GM08714 (cell line): ENCODE measurements around the gene OR4D9.
A peak's percentile ranks its signal among the peaks of the same experiment; 100 is the strongest.
"Not testable (repeated sequence)": the region's sequence is repeated elsewhere in the genome, so short reads cannot be mapped to it uniquely, and the experiment has no call there.

ENCODE experiments used
- H3K4me3 ChIP-seq: fragments of 200-500 bp; sonication (Bioruptor generic); 2 replicates; pipeline ENCODE4 v1.5.1; 2014; ENCODE audit warnings: mild to moderate bottlenecking, low read length, inconsistent platforms
- ZNF274 ChIP-seq: IDR thresholded peaks from 2 replicates; pipeline ENCODE4 v1.6.1; 2012; ENCODE audit warnings: mild to moderate bottlenecking, low read depth, low read length

The OR4D9 gene

GRCh38 chr11:59542142-59542810 is 30.9 kb downstream of the OR4D9 start:
- TF ChIP-seq ZNF274: no peak
- no peak overlapping the region for H3K4me3 ChIP-seq

- H3K4me3 ChIP-seq: not testable (repeated sequence)
Observed at GRCh38 chr11:59543713-59544112, 32.4 kb downstream of the OR4D9 start.

DNA sequence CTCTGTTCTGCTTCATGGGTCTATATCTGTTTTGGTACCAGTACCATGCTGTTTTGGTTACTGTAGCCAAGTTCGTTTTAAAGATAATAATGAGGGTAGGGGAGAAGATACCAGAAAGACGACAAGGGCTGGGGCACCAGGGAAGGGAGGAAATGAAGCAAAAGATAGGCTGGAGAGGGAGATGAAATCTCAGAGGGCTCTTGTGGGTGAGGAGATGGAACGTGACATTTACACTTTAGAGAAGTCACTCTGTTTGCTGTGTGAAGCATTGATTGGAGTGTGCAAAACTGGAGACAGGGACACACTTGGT is 33.5 kb downstream of the OR4D9 start:
- no peak for TF ChIP-seq ZNF274
- H3K4me3 ChIP-seq: no peak overlapping the region

DNA sequence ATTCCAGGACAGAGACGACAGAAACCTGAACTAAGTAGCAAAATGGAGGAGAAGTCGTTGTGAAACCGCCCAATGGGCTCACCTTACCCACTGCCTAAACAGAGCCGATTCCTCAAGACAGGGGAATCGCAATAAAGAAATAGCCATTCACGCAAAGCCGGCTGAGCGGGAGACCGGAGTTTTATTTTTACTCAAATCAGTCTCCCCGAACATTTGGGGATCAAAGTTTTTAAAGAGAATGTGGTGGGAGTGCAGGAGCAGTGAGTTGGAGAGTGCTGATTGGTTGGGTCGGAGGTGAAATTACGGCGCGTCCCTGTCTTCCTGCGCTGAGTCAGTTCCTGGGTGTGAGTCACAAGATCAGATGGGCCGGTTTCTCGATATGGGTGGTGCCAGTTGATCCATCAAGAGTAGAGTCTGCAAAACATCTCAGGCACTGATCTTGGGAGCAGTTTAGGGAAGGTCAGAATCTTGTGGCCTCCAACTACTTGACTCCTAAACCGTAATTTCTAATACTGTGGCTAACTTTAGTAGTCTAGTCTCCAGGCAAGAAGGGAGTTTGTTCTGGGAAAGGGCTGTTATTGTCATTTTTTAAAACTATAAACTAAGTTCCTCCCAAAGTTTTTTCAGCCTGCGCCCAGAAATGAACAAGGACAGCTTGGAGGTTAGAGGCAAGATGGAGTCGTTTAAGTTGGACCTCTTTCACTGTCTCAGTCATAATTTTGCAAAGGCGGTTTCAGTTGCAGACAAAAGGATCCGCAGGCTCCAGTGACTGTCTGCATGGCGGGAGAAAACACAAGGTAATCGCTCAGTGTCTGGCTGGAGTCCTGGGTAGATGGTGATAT is 34.1 kb downstream of the OR4D9 start:
- no peak for TF ChIP-seq ZNF274
- H3K4me3 ChIP-seq: no peak overlapping the region

GRCh38 chr11:59547605-59548308 is 36.4 kb downstream of the OR4D9 start:
- H3K4me3 ChIP-seq: not testable (repeated sequence)

DNA sequence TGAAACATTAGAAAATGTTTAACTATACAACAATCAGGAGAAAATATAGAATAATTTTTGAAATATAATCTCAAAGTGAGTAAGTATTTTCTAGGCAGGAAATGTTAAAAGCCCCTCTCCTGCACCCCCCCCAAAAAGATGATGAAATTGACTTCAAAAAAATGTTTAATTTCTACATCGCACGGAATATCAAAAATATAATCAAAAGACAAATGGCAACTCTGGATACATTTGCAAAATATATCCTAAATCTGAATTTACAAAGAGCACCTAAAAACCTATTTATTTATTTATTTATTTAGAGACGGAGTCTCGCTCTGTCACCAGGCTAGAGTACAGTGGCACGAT is 36.9 kb downstream of the OR4D9 start:
- no peak for TF ChIP-seq ZNF274
- H3K4me3 ChIP-seq: no peak overlapping the region

DNA sequence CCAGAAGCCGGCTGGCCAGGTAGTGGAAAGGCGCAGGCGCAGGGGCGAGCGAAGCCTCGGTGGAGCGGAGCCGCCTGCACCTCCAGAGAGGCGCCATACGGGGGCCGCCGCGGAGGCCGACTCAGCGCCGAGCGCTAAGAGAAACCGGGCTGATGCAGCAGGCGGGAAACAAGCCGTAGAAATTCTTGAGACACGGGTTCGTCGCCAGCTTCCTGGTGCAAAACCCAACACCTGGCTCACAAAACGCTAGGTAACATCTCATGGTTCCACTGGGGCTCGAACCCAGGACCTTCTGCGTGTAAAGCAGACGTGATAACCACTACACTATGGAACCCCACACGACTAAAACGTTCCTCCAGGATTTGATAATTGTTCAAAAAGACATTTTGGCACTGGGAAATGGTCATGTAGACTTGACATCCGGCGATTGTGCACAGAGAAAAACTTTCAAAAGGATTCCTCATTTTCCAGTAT is 39.1 kb downstream of the OR4D9 start:
- peak overlapping the region; percentile 82 for H3K4me3 ChIP-seq
- no peak for TF ChIP-seq ZNF274

- peak overlapping the region; percentile 82 for H3K4me3 ChIP-seq
- no peak for TF ChIP-seq ZNF274
Observed at GRCh38 chr11:59550842-59551658, 39.7 kb downstream of the OR4D9 start.

DNA sequence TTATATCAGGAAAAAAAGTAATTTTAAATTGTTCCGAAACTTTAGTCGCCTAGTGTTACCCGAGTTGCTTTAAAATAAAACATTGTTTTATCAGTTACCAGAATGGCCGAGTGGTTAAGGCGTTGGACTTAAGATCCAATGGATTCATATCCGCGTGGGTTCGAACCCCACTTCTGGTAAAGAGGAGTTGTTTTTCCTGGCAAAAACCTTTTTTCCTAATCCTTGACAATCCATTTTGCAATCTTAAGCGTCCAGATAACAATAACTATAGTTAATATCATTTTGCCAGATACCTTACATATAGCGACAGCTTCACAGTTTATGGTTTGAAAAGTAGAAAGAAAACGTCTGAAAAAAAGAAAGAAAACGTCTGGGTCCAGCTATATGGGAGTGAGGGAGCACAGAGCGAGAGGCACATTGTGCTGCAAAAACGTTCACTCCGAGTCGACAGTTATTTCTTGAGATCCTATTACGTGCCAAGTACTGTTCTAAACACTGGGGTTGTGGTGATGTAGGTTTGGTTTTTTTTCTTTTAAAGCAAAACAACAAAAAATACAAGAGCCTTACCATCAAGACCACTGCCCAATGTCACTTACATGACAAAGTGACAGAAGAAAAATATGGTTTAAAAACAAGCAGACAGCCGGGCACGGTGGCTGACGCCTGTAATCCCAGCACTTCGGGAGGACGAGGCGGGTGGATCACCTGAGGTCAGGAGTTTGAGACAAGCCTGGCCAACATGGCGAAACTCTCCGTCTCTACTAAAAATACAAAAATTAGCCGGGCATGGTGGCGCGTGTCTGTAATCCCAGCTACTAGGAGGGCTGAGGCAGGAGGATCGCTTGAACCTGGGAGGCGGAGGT is 40.6 kb downstream of the OR4D9 start:
- H3K4me3 ChIP-seq: peak overlapping the region; percentile 82
- no peak for TF ChIP-seq ZNF274

GRCh38 chr11:59552844-59553243 is 41.5 kb downstream of the OR4D9 start:
- TF ChIP-seq ZNF274: no peak
- no peak overlapping the region for H3K4me3 ChIP-seq

GRCh38 chr11:59553323-59553722 is 42.0 kb downstream of the OR4D9 start:
- no peak overlapping the region for H3K4me3 ChIP-seq
- TF ChIP-seq ZNF274: no peak

DNA sequence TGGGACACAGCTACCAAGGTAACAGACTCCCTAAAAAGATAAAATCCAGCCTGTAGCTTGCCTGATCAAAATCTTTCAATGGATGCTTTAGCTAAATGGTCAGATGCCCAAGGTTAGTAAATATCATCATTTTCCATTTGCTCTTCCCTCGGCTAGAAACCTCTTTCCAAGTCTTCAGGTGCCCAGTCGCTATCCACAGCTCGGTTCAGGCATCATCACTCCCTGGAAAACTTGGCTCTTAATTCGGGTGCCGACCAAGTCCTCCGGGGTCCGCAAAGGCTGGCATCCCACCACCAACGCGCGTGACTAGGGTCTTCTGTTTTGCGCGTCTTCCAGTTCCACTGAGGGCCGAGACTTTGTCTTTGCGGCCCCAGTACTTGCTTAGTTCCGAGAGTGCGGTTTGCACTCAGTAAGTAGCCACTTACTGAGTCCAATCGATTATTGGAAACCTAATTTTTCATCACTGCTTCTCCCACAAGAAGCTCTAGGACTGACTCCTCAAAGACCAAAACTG is 44.3 kb downstream of the OR4D9 start:
- peak overlapping the region; percentile 84 for H3K4me3 ChIP-seq
- TF ChIP-seq ZNF274: no peak
